Calu3 (cell line): ENCODE data around the gene FCGR2B. TPM values are rescaled to one million over a fixed set of nuclear protein-coding genes. Genes with fewer than 3 reads are reported as not detected.
"Not testable (repeated sequence)": the region's sequence is repeated elsewhere in the genome, so short reads cannot be mapped to it uniquely, and the experiment has no call there.

Experiments used
- BruUV-seq: library from RNA; stranded (reverse); fragments of 400-500 nt; replicated peaks from 2 replicates; lab custom pipeline; 2021; lab: Mats Ljungman, UMichigan
- CTCF ChIA-PET: fragments of 300-600 bp; sonication (Branson Sonifier 250); formaldehyde crosslinking; loops from one replicate; lab custom pipeline; 2022; ENCODE audit warnings: antibody characterized with exemption; lab: Charles Lee
- DNase-seq: peaks from one replicate; pipeline ENCODE4 v3.0.0; 2022
- H3K27ac Mint-ChIP-seq: one replicate; pipeline ENCODE4 v1.8.0; 2022; ENCODE audit warnings: mixed read lengths; ENCODE audit not compliant: unreplicated experiment
- H3K27me3 Mint-ChIP-seq: one replicate; pipeline ENCODE4 v1.8.0; 2022; ENCODE audit warnings: mixed read lengths; ENCODE audit not compliant: unreplicated experiment
- H3K36me3 Mint-ChIP-seq: one replicate; pipeline ENCODE4 v1.8.0; 2022; ENCODE audit warnings: mild to moderate bottlenecking, moderate library complexity, mixed read lengths; ENCODE audit not compliant: insufficient read depth, unreplicated experiment
- H3K4me1 Mint-ChIP-seq: one replicate; pipeline ENCODE4 v1.8.0; 2022; ENCODE audit warnings: mild to moderate bottlenecking, low read depth, mixed read lengths; ENCODE audit not compliant: unreplicated experiment
- H3K4me3 Mint-ChIP-seq: one replicate; pipeline ENCODE4 v1.8.0; 2022; ENCODE audit warnings: mild to moderate bottlenecking, low read depth, moderate library complexity, mixed read lengths; ENCODE audit not compliant: unreplicated experiment
- H3K9me3 Mint-ChIP-seq: one replicate; pipeline ENCODE4 v1.8.0; 2022; ENCODE audit warnings: low read depth, mixed read lengths; ENCODE audit not compliant: unreplicated experiment
- CTCF ChIP-seq: fragments of 200-600 bp; IDR thresholded peaks from one replicate; pipeline ENCODE4 v1.8.0; 2022; ENCODE audit warnings: antibody characterized with exemption; ENCODE audit not compliant: unreplicated experiment
- intact Hi-C: fragments of 100-400 bp; cut with micrococcal nuclease; formaldehyde crosslinking; loops from one replicate; pipeline ENCODE4 v1.10.0; 2022; ENCODE audit not compliant: unreplicated experiment
- total RNA-seq: library from RNA; stranded (reverse); gene quantifications from 2 replicates; pipeline ENCODE4 v1.2.3, GENCODE V29; 2022

Gene FCGR2B
- total RNA-seq, 1 experiment from 2014 or later, result not detected

- no peaks in the 10 kb centered on the region for H3K4me1 Mint-ChIP-seq
- CTCF ChIA-PET, result interaction anchor here (1.0 to 1.4 kb wide), 2 partner anchors 12 to 15 kb away, joined by 3 read pairs; partner anchors contain the start of gene FCRLA
- no TSS peak for BruUV-seq
- H3K36me3 Mint-ChIP-seq, result no peaks in the 10 kb centered on the region
- peaks cover 34% of the 10 kb centered on the region for H3K27me3 Mint-ChIP-seq
- no peak for TF ChIP-seq CTCF
- no peak for DNase-seq
- no peak overlapping the region for H3K4me3 Mint-ChIP-seq
- intact Hi-C loops, result no loop called here
- H3K9me3 Mint-ChIP-seq, result peaks cover 4% of the 10 kb centered on the region
- H3K27ac Mint-ChIP-seq, result no peak overlapping the region
Measured at GRCh38 chr1:161691846-161692245, 28.9 kb downstream of the FCGR2B start.

GRCh38 chr1:161693020-161693712, 30.2 kb downstream of the FCGR2B start:
- peaks cover 48% of the 10 kb centered on the region for H3K27me3 Mint-ChIP-seq
- CTCF ChIA-PET, H3K4me3 Mint-ChIP-seq, H3K27ac Mint-ChIP-seq, H3K4me1 Mint-ChIP-seq, intact Hi-C loops, H3K9me3 Mint-ChIP-seq, DNase-seq, H3K36me3 Mint-ChIP-seq, BruUV-seq: not testable (repeated sequence)

- H3K4me3 Mint-ChIP-seq, H3K27ac Mint-ChIP-seq, intact Hi-C loops, DNase-seq, CTCF ChIA-PET, H3K36me3 Mint-ChIP-seq, H3K9me3 Mint-ChIP-seq, BruUV-seq: not testable (repeated sequence)
- peaks cover 50% of the 10 kb centered on the region for H3K27me3 Mint-ChIP-seq
- H3K4me1 Mint-ChIP-seq, result peaks cover 15% of the 10 kb centered on the region
Measured at GRCh38 chr1:161698302-161698701, 35.4 kb downstream of the FCGR2B start.

- Mint-ChIP-seq H3K27ac (peak overlapping the region; percentile 9), H3K4me1 (peaks cover 15% of the 10 kb centered on the region), H3K36me3 (no peaks in the 10 kb centered on the region), H3K4me3 (no peak overlapping the region), H3K9me3 (no peaks in the 10 kb centered on the region), H3K27me3 (peaks cover 12% of the 10 kb centered on the region)
- peak; percentile 60 for DNase-seq
- TF ChIP-seq CTCF, result no peak
- no TSS peak for BruUV-seq
- CTCF ChIA-PET, result interaction anchor here (0.6 kb wide), 1 partner anchor 24 kb away, joined by 3 read pairs; no protein-coding TSS in a partner anchor
- intact Hi-C loops, result no loop called here
Measured at GRCh38 chr1:161702250-161702649, 39.3 kb downstream of the FCGR2B start.

GRCh38 chr1:161705537-161705936, 42.6 kb downstream of the FCGR2B start:
- no peaks in the 10 kb centered on the region for H3K36me3 Mint-ChIP-seq
- no TSS peak for BruUV-seq
- H3K9me3 Mint-ChIP-seq, result no peaks in the 10 kb centered on the region
- H3K27me3 Mint-ChIP-seq, result no peaks in the 10 kb centered on the region
- H3K4me1 Mint-ChIP-seq, result peaks cover 15% of the 10 kb centered on the region
- DNase-seq, result no peak
- H3K4me3 Mint-ChIP-seq, result no peak overlapping the region
- no peak for TF ChIP-seq CTCF
- H3K27ac Mint-ChIP-seq, result no peak overlapping the region
- CTCF ChIA-PET, result interaction anchor here (0.9 kb wide), 1 partner anchor 16 kb away, joined by 5 read pairs; no protein-coding TSS in a partner anchor
- intact Hi-C loops, result no loop called here
